NCI-H2196 treated with DMSO at 0.1 percent for 48 hours (cell line): Measurements from ENCODE around the gene PCED1B.
"Not testable (repeated sequence)": the region's sequence is repeated elsewhere in the genome, so short reads cannot be mapped to it uniquely, and the experiment has no call there.

Experiments
- DNase-seq: peaks from one replicate; lab custom pipeline; 2025; ENCODE audit not compliant: unreplicated experiment; lab: John Stamatoyannopoulos, UW

The PCED1B gene

DNA sequence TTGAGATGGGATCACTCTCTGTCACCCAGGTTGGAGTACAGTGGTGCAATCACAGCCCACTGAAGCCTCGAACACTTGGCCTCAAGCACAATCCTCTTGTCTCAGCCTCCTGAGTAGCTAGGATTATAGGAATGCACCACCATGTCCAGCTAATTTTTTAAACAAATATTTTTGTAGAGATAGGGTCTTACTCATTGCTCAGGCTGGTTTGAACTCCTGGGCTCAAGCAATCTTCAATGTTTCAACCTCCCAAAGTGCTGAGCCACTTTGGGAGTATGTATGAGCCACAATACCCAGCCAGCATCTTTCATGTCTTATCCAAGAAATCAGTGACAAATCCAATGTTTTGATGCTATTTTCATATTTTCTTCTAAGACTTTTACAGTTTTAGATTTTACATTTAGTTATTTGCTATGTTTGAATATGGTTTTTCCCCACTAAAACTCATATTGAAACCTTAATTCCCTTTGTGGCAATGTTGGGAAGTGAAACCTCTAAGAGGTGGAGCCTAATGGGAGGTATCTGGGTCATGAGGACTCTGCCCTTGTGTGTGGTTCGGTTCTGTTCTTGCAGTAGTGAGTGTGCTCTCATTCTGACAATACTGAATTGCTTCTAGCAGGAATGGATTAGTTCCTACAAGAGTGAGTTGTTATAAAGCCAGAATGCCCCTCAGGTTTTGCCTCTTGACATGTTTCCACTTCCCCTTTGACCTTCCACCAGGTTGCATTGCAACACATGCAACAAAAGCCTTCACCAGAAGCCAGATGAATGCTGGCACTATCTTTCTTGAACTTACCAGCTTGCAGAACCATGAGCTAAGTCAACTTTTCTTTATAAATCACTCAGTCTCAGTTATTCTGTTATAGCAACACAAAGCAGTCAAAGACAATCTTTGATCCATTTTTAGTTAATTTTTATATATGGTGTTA is 81.2 kb downstream of the PCED1B start:
- no peak for DNase-seq

DNA sequence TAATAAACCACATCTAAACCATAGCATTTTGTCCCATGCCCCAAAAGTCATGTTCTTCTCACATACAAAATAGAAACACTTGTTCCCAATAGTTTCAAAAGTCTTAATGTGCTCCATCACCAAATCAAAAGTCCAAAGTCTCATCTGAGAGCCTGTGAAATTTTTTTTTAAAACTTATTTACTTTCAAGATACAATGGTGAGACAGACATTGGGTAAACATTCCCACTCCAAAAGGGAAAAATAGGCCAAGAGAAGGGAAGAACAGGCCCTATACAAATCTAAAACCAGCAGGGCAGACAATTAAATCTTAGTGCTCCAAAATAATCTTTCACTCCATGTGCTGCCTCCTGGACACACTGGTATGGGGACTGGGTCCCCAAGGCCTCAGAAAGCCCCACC is 84.7 kb downstream of the PCED1B start:
- DNase-seq: no peak

DNA sequence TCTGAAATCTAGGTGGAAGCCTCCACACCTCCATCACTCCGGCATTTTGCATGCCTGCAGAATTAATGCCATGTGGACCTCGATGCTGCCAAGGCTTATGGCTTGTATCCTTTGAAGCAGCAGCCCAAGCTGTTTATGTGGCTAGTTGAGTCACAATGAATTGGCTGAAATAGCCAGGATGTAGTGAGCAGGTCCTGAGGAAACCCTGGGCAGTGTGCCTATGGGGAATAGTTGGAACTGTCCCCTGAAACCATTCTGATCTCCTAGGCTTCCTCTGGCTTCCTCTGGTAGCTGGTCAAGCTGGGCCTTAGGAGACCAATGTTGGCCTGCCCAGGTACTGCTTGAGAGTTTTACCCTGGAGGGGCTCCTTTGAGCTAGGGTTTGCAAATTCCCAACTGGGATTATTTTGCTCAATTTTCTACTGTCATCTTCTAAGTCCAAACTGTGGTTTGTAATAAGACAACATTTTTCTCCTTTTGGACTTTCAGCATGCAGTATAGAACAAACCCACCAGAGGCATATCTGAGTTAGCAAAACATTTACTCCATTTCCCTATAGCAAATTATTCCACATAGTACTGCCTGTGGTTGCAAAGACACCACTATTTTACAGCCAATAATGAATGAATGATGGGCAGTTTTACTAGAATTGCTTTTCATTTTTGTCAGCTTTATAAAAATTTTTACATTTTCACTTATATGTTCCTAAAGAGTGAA is 85.5 kb downstream of the PCED1B start:
- DNase-seq: no peak

DNA sequence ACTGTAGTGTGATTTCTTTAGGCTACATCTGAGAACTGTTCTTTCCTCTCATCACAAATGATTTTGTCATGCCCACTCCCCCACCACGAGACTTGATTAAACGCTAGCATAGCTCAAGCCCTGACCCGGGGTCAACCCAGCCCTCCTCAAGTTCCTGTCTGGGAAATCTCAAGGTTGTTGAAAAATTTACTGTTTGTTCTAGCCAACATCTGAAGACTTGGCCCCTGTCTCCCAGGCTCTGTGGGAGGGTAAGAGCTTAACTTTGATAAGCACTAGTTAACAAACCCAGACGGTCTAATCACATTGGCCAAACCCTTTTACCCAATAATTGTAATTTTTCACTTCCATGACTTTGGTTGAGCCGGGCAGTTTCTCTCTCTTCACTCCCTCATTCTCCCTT is 86.5 kb downstream of the PCED1B start:
- DNase-seq: no peak

DNA sequence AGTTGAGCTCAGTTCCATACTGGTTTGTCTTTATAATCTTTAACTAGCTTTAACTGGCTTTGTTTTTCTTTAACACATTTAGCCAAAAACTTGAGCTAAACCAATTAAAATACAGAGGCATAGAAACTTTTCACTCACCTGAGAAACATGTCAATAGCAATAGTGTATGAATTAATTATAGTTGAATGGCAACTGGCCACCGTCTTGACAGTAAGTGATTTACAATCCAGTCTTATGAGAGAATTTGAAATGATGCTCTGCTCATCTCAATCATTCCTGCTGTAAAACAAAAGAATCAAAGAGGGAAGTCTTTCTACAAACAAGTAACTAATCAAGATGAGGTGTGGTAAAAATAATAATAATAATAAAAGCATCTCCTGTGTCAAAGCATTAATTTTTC is 86.9 kb downstream of the PCED1B start:
- no peak for DNase-seq

DNA sequence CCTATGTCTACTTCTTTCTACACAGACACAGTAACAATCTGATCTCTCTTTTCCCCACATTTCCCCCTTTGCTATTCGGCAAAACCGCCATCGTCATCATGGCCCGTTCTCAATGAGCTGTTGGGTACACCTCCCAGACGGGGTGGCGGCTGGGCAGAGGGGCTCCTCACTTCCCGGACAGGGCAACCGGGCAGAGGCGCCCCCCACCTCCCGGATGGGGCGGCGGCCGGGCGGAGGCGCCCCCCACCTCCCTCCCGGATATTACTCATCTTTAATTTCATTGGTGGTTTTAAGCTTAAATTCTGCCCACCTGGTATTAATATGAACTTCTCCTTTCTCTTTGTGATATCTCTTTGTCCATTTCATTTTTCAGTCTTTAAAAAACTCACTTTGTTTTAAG is 90.9 kb downstream of the PCED1B start:
- not testable (repeated sequence) for DNase-seq

DNA sequence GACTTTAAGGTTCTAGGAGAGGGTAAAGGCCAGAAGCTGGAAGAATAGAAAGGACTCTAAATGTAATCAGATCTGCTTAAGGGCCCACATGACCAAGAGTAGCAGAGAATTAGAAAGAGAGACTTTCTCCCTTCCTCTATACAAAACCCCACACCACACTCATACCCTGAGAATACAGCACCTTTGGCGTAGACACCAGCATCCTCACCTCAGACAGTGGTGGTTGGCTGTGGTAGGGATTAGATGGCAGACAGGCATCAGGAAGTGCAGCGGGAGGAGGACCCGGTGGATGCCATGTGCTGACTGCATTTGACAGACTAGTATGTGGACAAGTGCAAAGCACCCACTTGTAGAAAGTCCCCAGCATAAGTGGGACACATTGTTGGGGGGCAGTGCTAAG is 98.6 kb downstream of the PCED1B start:
- DNase-seq: no peak

DNA sequence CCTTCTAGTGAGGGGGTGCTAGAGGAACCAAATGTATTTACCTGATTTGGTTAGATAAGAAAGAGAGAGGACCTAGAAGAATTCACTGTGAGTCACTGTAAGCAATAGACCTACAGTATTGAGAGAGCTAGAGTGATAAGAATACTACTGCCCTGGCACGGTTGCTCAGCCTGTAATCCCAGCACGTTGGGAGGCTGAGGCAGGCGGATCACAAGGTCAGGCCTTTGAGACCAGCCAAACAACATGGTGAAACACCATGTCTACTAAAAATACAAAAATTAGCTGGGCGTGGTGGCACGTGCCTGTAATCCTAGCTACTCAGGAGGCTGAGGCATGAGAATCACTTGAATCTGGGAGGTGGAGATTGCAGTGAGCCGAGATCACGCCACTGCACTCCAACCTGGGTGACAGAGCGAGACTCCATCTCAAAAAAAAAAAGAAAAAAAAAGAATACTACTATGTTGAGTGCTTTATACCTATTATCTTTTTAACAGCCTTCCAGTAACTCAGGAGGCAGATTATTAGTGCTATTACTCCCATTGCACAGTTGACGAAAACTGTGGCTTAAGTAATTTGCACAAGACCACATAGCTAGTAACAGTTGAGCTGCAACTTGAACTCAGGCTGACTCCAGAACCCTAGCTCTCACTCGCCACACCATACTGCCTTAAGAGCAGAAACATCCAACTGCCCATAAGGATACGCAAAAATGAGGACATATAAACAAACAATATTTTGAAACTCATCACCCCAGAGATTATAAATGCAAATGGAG is 102.9 kb downstream of the PCED1B start:
- DNase-seq: not testable (repeated sequence)

DNA sequence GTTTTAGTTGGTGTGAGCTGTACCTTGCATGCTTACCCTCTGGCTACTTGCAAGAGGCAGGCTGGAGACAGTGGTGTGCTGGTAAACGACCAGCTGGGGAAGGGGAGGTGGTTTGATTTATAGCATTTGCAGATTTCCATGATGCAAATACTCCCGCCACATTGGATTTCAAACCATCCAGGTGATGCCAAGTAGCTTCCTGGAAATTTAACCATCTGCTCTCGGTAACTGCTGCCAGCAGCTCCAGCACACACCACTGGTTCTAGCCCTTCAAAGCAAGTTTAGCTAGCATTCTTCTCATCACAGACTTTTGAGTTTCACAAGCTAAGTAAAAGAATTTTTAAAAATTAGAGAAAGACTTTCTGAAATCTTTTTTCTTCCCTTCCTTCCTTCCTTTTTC is 104.8 kb downstream of the PCED1B start:
- DNase-seq: no peak

DNA sequence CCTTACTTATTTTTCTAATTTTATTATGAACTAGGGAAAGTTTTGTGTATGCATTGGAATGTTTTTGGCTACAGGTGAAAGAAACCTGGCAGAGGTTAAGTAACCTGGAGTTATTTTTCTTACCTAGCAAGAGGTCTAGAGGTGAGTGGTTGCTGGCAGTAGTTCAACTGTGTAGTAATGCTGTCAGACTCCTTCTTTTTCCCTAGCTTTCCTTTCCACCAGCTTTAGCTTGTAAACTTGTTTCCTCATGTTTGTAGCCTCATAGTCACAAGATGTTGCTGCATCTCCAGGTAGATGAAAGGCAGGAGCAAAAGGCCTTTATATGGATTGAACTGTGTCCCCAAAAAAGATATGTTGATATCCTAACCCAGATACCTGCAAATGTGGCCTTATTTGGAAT is 105.4 kb downstream of the PCED1B start:
- DNase-seq: no peak

DNA sequence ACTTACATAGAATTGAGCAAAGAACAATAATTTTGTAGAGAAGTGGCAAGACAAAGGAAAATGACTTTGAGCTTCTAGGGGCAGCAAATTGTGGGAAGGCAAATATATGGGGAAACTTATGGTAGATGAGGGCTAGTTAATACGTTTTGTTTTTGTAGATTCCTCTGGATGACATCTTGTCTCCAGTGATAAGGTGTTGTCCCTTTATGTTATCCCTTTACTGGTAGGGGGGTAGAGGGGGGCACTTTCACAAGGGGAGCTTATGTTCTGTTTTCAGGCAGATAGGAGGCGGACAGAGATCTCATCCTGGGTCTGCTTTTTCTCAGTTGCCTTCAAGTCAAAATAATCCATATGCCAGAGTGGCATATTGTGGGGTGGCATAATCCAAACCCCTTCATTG is 106.8 kb downstream of the PCED1B start:
- DNase-seq: no peak

DNA sequence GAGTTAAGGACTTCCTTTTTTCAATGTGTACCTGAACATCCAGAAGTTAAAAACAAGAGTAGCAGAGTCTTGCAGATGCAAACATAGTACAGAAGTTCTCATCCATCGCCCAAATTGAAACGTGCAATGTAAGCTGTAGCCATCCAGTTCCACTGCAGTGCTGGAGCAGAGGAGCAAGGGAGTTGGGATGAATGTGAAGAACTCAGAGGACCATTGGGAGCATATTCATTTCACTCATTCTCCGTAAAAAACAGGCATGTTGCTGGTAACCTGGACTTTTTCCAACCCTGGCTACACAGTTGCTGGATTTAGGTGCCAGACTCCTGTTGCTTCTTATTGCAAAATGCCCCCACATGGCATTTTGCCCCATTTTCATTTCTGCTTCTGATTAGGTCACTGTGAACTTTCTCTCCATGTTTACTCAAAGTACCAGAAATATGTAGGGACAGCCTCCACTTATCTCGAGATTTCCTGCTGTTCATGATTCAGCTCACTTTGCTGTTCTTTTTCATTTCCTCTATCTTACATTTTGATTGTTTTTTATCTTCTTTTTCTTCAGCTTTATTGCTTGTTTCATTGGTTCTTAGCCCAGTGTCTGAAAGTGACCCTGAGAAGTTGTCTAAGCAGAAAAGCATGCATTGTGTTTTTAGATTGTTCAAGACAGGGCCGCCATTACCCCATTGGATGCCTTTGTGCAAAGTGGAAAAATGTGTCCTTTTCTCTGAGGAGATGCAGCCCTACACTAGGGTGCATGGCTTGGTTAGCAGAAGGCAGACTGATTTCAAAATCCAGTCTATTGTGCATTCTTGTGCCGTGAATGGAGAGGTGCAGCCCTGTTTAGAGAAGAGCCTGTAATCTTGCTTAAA is 109.4 kb downstream of the PCED1B start:
- DNase-seq: no peak

DNA sequence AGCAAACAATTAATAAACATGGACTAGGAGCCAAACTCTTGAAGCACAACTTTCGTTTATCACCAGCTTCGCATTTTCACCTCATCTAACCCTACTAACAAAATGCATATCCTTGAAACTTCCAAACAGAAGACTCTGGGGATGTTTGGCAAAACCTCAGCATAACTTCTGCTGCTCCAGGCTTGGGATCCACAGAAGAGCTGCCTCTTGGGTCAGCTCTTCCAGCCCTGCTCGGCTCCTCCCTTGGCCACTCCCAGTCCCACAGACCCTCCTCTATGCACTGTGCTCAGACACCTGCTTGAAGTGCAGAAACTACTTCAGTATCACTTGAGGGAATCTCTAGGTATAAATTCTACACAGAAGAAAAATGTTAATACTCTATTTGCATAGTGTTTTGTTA is 110.3 kb downstream of the PCED1B start:
- DNase-seq: no peak

DNA sequence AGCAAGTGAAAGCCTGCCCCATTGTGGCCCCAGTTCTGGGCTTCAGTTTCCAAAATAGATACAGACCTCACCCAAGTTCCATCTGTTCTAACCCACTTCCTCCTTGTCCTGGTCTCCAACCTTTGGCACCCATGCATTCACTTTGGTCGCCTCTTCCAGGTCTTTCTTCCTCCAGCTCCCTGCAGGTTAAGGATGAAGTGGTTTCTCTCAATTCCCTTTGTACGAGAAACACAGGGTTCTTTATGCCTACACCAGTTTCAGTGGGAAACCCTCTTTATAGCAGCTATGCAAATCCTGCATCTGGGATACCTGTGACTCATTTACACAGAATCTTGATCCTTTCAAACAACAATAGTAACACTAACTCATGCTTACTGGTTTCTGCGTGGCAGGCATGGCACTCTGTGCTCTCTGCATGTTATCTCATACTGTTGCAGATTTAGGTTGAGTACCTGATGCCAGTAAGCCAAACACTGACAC is 110.9 kb downstream of the PCED1B start:
- DNase-seq: no peak

DNA sequence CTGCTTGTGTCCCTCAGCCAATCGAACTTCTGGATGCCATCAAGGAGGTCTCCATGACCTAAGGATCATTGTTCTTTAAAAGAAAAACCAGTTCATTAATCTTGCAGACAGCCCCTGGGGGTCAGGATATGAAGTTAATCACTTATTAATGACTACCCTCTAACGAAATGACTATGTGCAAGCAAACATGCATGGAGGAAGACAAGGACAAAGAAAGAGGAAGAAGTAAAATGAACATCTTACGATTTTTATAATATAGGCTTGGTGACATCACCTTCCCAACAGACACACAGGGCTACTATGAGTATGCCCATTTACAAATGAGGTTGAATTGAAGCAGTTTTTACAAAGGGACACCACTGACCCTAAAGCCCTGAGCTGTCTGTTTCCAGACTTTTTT is 111.5 kb downstream of the PCED1B start:
- no peak for DNase-seq

DNA sequence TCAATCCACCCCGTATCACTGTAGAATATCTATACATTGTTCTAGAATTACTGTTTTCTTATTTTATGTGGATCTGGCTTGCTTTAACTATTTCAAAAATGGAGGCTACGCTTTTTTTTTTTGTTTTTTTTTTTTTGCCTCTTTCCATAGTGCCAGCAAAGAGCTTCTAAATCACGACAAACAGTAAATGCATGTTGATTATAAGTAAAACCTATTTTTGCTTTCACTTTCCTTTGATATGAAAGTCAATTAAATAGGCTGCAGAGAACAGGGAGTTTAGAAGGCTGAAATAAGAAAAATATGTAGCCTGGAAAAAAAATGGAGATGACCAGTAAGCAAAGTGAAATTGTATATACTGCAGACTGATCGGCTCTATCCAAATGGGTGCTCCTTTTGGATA is 112.6 kb downstream of the PCED1B start:
- no peak for DNase-seq

DNA sequence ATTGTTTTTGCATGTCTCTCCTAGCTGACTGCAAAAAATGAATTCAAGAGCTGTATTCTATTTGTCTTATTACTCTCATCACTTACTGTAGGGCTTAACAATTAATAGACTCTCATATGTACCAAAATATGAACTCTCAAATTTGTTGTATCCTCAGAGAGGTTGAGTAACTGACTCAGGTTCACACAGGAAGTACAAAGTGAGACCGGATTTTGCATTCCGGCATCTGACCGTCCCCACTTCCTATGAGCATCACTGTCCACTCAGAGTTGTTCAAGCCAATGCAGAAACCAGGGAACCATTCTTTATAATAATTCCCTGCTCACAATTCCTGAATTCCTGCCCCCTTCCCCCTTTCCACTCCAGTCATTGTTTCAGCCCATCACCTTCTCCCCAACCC is 113.6 kb downstream of the PCED1B start:
- DNase-seq: no peak

DNA sequence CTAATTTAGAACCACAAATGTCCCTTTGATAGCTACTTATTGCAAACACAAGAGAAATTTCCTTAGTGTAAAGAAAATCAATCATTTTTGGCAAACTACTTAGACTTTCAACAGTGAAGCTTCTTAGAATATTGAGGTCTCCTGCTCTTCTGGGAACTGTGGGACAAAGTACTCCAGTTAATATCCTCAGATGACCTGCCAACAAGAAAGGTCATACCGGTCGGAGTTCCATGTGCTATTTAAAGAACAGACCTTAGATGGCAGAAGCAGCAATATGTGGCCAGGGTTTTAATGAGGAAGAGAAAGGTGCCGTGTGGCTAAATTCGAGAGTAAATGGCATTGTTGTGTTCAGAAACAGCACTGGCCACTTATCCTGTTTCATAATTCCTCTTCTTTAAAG is 115.1 kb downstream of the PCED1B start:
- no peak for DNase-seq

DNA sequence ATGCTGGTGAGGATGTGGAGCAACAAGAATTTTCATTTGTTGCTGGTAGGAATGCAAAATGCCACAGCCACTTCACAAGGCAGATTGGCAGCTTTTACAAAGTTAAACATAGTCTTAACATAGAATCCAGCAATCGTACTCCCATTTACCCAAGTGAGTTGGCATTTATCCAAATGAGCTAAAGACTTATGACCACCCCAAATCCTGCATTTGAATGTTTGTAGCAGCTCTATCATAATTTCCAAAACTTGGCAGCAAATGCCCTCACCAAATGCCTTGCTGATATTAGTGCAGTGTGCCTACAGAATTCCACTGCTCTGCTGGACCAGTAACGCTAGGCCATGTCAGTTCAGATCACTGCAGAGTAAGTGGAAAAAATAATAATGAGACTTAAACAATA is 121.0 kb downstream of the PCED1B start:
- no peak for DNase-seq

DNA sequence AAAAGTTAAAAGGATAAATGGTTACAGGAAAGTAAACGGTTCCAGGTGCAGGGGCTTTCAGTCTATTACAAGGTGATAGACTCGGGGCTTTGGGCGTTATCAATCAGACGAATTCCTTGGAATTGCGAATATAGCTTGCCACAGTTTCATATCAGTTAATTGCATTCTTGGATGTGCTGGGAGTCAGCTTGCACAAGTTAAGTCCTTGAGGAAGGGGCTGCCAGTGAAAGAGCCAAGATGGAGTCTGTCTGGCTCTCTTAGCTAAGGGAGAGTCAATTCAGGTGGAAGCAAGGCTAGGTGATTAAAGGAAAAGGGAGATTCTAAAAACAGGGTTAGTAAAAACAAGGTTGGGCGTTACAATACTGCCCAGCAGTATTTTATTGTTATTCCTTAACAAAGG is 121.8 kb downstream of the PCED1B start:
- DNase-seq: not testable (repeated sequence)

DNA sequence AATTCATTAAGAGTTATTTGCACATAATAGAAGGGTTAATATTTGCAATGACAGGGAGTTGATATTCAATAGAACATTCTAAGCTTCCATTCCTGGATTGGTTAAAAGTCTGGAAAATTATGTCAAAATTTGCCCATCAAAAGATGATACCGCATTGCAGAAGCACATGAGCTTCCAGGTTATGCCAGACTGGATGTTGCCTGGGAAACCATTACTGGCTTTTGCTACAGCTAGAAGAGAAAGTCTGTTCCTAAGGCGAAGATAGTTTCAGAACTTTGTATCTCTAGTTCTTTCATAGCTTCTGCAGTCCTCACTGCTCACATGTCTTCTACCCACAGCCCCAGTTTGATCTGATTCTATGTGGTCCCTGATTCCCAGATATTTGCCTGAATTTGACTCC is 122.8 kb downstream of the PCED1B start:
- no peak for DNase-seq
